Liver (tissue), 3 donors: ENCODE data around the gene GRID1.

Source experiments
- ATF3 ChIP-seq: IDR thresholded peaks from 2 replicates; pipeline ENCODE4 v1.6.1; 2016; ENCODE audit warnings: antibody characterized with exemption
- CTCF ChIP-seq: fragments of 150-350 bp; IDR thresholded peaks from 2 replicates; pipeline ENCODE4 v1.5.1; 2017; ENCODE audit warnings: improper control_type of control experiment, low read depth, low read length; ENCODE audit not compliant: missing input control
- EGR1 ChIP-seq, 2 donors: IDR thresholded peaks; 2 replicates each; pipeline ENCODE4 v1.6.1; 2016 to 2018; ENCODE audit warnings: antibody characterized with exemption in 2 of 2, low read depth in 2 of 2
- GABPA ChIP-seq, 2 donors: IDR thresholded peaks in 1 of 2; conservative IDR thresholded peaks in 1 of 2; 2 replicates each; pipeline ENCODE4 v1.6.1; 2016; ENCODE audit warnings: antibody characterized with exemption in 2 of 2, mild to moderate bottlenecking in 1 of 2, moderate library complexity in 1 of 2
- HNF4G ChIP-seq: IDR thresholded peaks from 2 replicates; pipeline ENCODE4 v1.6.1; 2016; ENCODE audit warnings: antibody characterized with exemption
- JUND ChIP-seq, 2 donors: IDR thresholded peaks; 2 replicates each; pipeline ENCODE4 v1.6.1; 2016; ENCODE audit warnings: antibody characterized with exemption in 2 of 2
- MAX ChIP-seq: IDR thresholded peaks from 2 replicates; pipeline ENCODE4 v1.6.1; 2016; ENCODE audit warnings: antibody characterized with exemption
- RAD21 ChIP-seq, 2 donors: IDR thresholded peaks; 2 replicates each; pipeline ENCODE4 v1.6.1; 2016; ENCODE audit warnings: antibody characterized with exemption in 2 of 2, mild to moderate bottlenecking in 2 of 2
- REST ChIP-seq: IDR thresholded peaks from 2 replicates; pipeline ENCODE4 v1.6.1; 2016; ENCODE audit warnings: antibody characterized with exemption, mild to moderate bottlenecking
- RXRA ChIP-seq, 2 donors: IDR thresholded peaks; 2 replicates each; pipeline ENCODE4 v1.6.1; 2017 to 2018; ENCODE audit warnings: antibody characterized with exemption in 2 of 2, mild to moderate bottlenecking in 1 of 2
- SP1 ChIP-seq: IDR thresholded peaks from 2 replicates; pipeline ENCODE4 v1.6.1; 2018; ENCODE audit warnings: antibody characterized with exemption, mild to moderate bottlenecking
- TAF1 ChIP-seq: conservative IDR thresholded peaks from 2 replicates; pipeline ENCODE4 v1.6.1; 2016; ENCODE audit warnings: antibody characterized with exemption, mild to moderate bottlenecking
- YY1 ChIP-seq: IDR thresholded peaks from 2 replicates; pipeline ENCODE4 v1.6.1; 2016; ENCODE audit warnings: antibody characterized with exemption, mild to moderate bottlenecking
- ZBTB33 ChIP-seq: IDR thresholded peaks from 2 replicates; pipeline ENCODE4 v1.6.1; 2016; ENCODE audit warnings: antibody characterized with exemption
- donor health status: healthy.
- donor health status: healthy.

- TF ChIP-seq CTCF (no peak), ATF3 (no peak), YY1 (no peak), JUND (IDR thresholded peaks at IDR 0.05) (no peak), EGR1 (IDR thresholded peaks at IDR 0.05; ENCODE audit: low read depth in 2 of 2) (no peak), RAD21 (IDR thresholded peaks at IDR 0.05) (no peak), ZBTB33 (no peak), TAF1 (no peak), GABPA (IDR thresholded peaks at IDR 0.05 in 1 of 2, conservative IDR thresholded peaks at IDR 0.05 in 1 of 2) (no peak), REST (no peak), MAX (no peak), SP1 (no peak), RXRA (IDR thresholded peaks at IDR 0.05) (no peak), HNF4G (no peak)
These were observed 757.9 kb downstream of the GRID1 start for GRCh38 chr10:85608706-85609105.
